AG09309 (cell line): ENCODE measurements around the gene MSH4.
"Not testable (repeated sequence)": the region's sequence is repeated elsewhere in the genome, so short reads cannot be mapped to it uniquely, and the experiment has no call there.

Experiments used
- DNase-seq: peaks from one replicate; pipeline ENCODE4 v3.0.0-alpha.2; 2010; ENCODE audit warnings: low read depth
- H3K4me3 ChIP-seq: 2 replicates; pipeline ENCODE4 v1.5.1; 2011; ENCODE audit warnings: mild to moderate bottlenecking, low read depth, low read length, moderate library complexity; ENCODE audit not compliant: control insufficient read depth
- TF ChIP-seq, protein P1 (sequence below): IDR thresholded peaks from 2 replicates; pipeline ENCODE4 v1.5.1; 2011; ENCODE audit warnings: mild to moderate bottlenecking, low read depth, low read length, inconsistent platforms; ENCODE audit not compliant: insufficient read depth, control insufficient read depth; ENCODE audit errors: missing control alignments

MSH4 gene

DNA sequence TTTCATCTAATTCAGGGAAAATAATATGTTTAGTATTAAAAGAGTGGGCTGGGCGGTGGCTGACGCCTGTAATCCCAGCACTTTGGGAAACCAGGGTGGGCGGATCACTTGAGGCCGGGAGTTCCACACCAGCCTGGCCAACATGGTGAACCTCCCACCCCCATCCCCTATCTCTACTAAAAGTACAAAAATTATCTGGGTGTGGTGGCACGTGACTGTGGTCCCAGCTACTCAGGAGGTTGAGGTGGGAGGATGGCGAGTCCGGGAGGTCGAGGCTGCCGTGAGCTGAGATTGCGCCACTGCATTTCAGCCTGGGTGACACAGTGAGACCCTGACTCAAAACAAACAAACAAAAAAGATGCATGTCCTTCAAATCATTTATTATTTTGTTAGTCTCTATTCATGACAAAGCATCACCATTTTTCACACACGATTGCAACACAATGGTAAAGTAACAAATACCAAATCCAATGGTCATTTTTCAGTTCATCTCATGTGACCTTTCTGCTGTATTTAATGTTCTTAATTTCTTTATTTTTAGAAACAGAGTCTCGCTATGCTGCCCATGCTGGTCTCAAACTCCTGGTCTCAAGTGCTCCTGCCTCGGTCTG, 1.0 kb downstream of the MSH4 start:
- H3K4me3 ChIP-seq: no peak overlapping the region
- TF ChIP-seq, protein P1, sequence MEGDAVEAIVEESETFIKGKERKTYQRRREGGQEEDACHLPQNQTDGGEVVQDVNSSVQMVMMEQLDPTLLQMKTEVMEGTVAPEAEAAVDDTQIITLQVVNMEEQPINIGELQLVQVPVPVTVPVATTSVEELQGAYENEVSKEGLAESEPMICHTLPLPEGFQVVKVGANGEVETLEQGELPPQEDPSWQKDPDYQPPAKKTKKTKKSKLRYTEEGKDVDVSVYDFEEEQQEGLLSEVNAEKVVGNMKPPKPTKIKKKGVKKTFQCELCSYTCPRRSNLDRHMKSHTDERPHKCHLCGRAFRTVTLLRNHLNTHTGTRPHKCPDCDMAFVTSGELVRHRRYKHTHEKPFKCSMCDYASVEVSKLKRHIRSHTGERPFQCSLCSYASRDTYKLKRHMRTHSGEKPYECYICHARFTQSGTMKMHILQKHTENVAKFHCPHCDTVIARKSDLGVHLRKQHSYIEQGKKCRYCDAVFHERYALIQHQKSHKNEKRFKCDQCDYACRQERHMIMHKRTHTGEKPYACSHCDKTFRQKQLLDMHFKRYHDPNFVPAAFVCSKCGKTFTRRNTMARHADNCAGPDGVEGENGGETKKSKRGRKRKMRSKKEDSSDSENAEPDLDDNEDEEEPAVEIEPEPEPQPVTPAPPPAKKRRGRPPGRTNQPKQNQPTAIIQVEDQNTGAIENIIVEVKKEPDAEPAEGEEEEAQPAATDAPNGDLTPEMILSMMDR: no peak
- DNase-seq: no peak

DNA sequence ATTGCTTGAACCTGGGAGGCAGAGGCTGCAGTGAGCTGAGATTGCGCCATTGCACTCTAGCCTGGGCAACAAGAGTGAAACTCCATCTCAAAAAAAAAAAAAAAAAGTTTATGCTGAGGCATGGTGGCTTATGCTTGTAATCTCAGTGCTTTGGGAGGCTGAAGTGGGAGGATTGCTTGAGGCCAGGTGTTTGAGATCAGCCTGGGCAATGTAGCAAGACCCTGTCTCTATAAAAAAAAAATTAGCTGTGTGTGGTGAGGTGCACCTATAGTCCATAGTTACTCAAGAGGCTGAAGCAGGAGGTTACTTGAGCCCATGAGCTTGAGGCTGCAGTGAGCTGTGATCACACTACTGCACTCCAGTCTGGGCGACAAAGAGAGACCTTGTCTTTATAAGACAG, 4.8 kb downstream of the MSH4 start:
- not testable (repeated sequence) for DNase-seq, H3K4me3 ChIP-seq

DNA sequence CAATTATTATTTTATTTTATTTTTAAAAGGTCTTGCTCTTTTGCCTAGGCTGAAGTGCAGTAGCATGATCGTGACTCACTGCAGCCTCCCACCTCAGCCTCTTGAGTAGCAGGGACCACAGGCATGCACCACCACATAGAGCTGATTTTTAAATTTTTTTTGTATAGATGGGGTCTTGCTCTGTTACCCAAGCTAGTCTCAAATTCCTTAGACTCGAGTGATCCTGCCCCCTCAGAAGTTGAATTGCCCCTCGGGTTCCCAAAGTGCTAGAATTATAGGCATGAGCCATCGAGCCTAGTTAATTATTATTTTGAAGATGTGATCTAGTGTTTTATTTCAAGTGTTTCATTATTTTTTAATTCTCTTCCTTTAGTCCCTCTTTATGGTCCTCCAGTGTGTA, 12.2 kb downstream of the MSH4 start:
- H3K4me3 ChIP-seq: no peak overlapping the region
- DNase-seq: no peak
- TF ChIP-seq, protein P1: no peak

DNA sequence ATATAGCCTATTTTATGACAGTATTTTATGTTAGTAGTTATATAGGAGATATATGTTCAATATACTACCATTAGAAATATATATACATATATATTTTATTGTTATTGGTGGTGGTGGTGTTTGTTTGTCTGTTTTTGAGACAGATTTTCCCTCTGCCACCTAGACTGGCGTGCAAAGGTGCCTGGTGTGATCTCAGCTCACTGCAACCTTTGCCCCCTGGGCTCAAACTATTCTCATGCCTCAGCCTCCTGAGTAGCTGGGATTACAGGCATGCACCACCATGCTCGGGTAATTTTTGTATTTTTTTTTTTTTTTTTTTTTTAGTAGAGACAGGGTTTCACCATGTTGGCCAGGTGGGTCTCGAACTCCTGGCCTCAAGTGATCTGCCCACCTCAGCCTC, 13.4 kb downstream of the MSH4 start:
- H3K4me3 ChIP-seq: not testable (repeated sequence)

DNA sequence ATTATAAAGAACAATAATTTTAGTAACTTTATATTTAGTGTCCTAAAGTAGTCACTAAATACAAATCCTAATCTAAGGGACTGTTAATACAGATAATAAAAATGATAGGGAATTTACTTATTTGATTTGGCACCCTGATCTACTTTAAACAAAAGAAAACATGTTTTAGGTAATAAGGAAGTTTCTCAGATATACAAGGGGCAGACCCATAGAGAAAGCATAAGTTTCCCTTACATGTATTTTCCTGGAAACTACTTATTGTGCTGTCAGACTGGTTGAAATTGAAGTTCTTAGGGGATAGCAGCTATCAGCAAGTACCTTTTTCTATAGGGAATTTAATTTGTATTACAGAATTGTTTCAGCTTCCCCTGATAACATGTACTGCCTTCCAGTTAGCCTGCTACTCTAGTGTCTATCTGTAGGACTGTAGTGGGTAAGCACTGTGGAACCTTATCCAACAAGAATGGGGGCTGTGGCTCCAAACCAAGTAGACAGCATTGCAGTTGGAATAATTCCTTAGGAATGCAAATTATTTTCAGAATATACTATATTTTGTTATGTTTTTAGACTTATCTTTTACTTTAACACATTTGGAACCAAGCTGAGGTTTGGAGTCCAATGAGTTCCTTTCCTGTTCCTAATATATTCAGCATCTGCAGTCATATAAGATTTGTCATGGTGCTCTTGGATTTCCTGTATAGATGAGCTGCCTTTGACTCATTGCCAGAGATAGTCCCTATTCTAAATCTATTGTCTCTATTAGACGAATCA, 14.7 kb downstream of the MSH4 start:
- no peak overlapping the region for H3K4me3 ChIP-seq
- no peak for DNase-seq

More for the DNA sequence above, 13.4 kb downstream of the MSH4 start:
- not testable (repeated sequence) for DNase-seq

DNA sequence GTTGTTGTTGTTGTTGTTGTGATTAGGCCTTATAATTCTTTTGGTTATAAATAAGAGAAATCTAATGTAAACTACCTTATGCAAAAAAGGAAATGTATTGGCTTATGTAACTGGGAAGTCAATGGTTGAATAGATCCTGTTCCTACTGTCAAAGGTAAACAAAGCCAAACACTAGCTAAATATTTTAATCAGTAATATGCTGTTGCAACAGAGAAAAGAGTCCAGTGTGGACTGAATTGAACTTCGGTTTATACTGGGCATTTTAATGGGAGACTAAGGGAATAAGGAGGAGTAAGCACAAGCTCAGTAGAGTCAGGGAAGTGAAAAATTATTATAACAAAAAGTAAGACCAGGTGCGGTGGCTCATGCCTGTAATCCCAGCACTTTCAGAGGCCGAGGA, 15.4 kb downstream of the MSH4 start:
- TF ChIP-seq, protein P1: no peak
- no peak for DNase-seq
- no peak overlapping the region for H3K4me3 ChIP-seq

More for the DNA sequence above, 14.7 kb downstream of the MSH4 start:
- TF ChIP-seq, protein P1: no peak

DNA sequence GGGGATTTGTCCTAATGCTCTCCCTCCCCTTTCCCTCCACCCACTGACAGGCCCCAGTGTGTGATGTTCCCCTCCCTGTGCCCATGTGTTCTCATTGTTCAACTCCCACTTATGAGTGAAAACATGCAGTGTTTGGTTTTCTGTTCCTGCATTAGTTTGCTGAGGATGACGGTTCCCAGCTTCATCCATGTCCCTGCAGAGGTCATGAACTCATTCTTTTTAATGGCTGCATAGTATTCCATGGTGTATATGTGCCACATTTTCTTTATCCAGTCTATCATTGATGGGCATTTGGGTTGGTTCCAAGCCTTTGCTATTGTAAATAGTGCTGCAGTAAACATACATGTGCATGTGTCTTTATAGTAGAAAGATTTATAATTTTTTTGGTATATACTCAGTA, 26.9 kb downstream of the MSH4 start:
- DNase-seq, H3K4me3 ChIP-seq: not testable (repeated sequence)

DNA sequence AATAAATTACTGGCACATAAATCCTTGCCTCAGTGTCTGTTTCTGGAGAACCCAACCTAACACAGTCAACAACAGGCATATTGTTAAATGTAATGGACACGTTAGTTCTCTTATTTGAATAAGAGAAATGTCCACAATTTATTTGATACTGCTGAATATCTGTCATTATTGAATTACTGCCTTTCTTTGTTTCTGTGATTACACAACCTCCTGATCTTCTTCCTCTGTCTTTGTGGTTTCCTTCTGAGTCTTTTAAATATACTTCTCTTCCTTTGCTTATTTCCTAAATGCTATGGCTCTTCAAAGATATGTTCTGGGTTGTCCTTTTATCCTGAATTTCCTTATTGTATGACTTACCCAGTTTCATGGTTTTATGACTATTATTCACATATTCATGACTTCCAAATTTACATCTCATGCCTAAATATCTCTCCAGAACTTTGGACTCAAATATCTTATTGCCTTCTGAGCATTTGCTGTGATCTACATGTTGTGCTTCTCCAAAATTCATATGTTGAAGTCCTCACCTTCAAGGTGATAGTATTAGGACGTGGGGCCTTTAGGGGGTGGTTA, 39.9 kb downstream of the MSH4 start:
- H3K4me3 ChIP-seq: no peak overlapping the region
- DNase-seq: no peak
- TF ChIP-seq, protein P1: no peak
